Measurements from ENCODE around the gene NCKIPSD. TPM values are rescaled to one million over a fixed set of nuclear protein-coding genes. Genes with fewer than 3 reads are reported as not detected.
"Not testable (repeated sequence)": the region's sequence is repeated elsewhere in the genome, so short reads cannot be mapped to it uniquely, and the experiment has no call there.

Gene NCKIPSD
- 9.2 and 9.7 TPM in 2 replicates for total RNA-seq

GRCh38 chr3:48685603-48686511, at the start of gene NCKIPSD:
TSS of gene NCKIPSD (minus strand) at chr3:48685915. CDS start at chr3:48685807, 108 bp downstream.
- Mint-ChIP-seq H3K4me3 (peak within 1 kb of the TSS; percentile 90), H3K36me3 (ENCODE audit: low read depth) (peaks cover 57% of the 10 kb centered on the region), H3K27me3 (no peaks in the 10 kb centered on the region), H3K9me3 (no peaks in the 10 kb centered on the region), H3K27ac (peak within 1 kb of the TSS; percentile 86), H3K4me1 (peaks cover 30% of the 10 kb centered on the region)
- ChIA-PET POLR2A (interaction anchor here (0.6 to 1.3 kb wide), 3 partner anchors 20 to 75 kb away, joined by 3 to 7 read pairs (median 5); no protein-coding TSS in a partner anchor), CTCF (interaction anchor here (1.0 to 1.5 kb wide), 4 partner anchors 12 to 285 kb away, joined by 3 to 6 read pairs (median 4); no protein-coding TSS in a partner anchor)
- DNase-seq = peak; percentile 94
- ATAC-seq (ENCODE audit: low read depth) = peak; percentile 92
- intact Hi-C loops (cut with micrococcal nuclease) = loop anchor here (1.0 to 10.0 kb wide), 11 partner anchors 21 to 411 kb away; partner anchors contain the start of genes ARIH2, IP6K2, PRKAR2A and SLC26A6
- peak; percentile 24 for TF ChIP-seq CTCF (IDR thresholded peaks at IDR 0.05)

- H3K27me3 Mint-ChIP-seq; H3K4me3 Mint-ChIP-seq; ATAC-seq (ENCODE audit: low read depth); H3K27ac Mint-ChIP-seq; H3K9me3 Mint-ChIP-seq; DNase-seq; H3K36me3 Mint-ChIP-seq (ENCODE audit: low read depth); H3K4me1 Mint-ChIP-seq; POLR2A ChIA-PET: not testable (repeated sequence)
- CTCF ChIA-PET = interaction anchor here (1.2 kb wide), 1 partner anchor 217 kb away, joined by 5 read pairs; no protein-coding TSS in a partner anchor
- intact Hi-C loops (cut with micrococcal nuclease) = loop anchor here (10.0 kb wide), 1 partner anchor 420 kb away; no protein-coding TSS in a partner anchor
These were observed 49.5 kb upstream of the NCKIPSD start for GRCh38 chr3:48735075-48735767.

GRCh38 chr3:48734541-48734940, 48.8 kb upstream of the NCKIPSD start:
- H3K27ac Mint-ChIP-seq; H3K4me3 Mint-ChIP-seq; H3K4me1 Mint-ChIP-seq; H3K27me3 Mint-ChIP-seq; DNase-seq; H3K36me3 Mint-ChIP-seq (ENCODE audit: low read depth); H3K9me3 Mint-ChIP-seq; POLR2A ChIA-PET; CTCF ChIA-PET; ATAC-seq (ENCODE audit: low read depth): not testable (repeated sequence)
- intact Hi-C loops (cut with micrococcal nuclease) = loop anchor here (10.0 kb wide), 1 partner anchor 420 kb away; no protein-coding TSS in a partner anchor

- ATAC-seq (ENCODE audit: low read depth); CTCF ChIA-PET; H3K27ac Mint-ChIP-seq: not testable (repeated sequence)
These were observed 48.2 kb upstream of the NCKIPSD start for GRCh38 chr3:48733752-48734518.

GRCh38 chr3:48727511-48727910, 41.8 kb upstream of the NCKIPSD start:
- Mint-ChIP-seq H3K4me1 (no peaks in the 10 kb centered on the region), H3K9me3 (no peaks in the 10 kb centered on the region), H3K4me3 (no peak overlapping the region), H3K27me3 (peaks cover 4% of the 10 kb centered on the region), H3K27ac (no peak overlapping the region), H3K36me3 (ENCODE audit: low read depth) (no peaks in the 10 kb centered on the region)
- DNase-seq = no peak
- ChIA-PET POLR2A (no interaction called here), CTCF (interaction anchor here (0.9 kb wide), 1 partner anchor 12 kb away, joined by 4 read pairs; no protein-coding TSS in a partner anchor)
- intact Hi-C loops (cut with micrococcal nuclease) = no loop called here
- no peak for TF ChIP-seq CTCF (IDR thresholded peaks at IDR 0.05)
- no peak for ATAC-seq (ENCODE audit: low read depth)

More at GRCh38 chr3:48733752-48734518, 48.2 kb upstream of the NCKIPSD start:
- H3K4me1 Mint-ChIP-seq; POLR2A ChIA-PET; H3K27me3 Mint-ChIP-seq; H3K4me3 Mint-ChIP-seq; H3K9me3 Mint-ChIP-seq; DNase-seq; H3K36me3 Mint-ChIP-seq (ENCODE audit: low read depth): not testable (repeated sequence)
- intact Hi-C loops (cut with micrococcal nuclease) = loop anchor here (10.0 kb wide), 1 partner anchor 421 kb away; no protein-coding TSS in a partner anchor

- H3K4me3 Mint-ChIP-seq; H3K36me3 Mint-ChIP-seq (ENCODE audit: low read depth); intact Hi-C loops (cut with micrococcal nuclease); DNase-seq; H3K27ac Mint-ChIP-seq; H3K27me3 Mint-ChIP-seq; ATAC-seq (ENCODE audit: low read depth); H3K4me1 Mint-ChIP-seq; H3K9me3 Mint-ChIP-seq; POLR2A ChIA-PET: not testable (repeated sequence)
- CTCF ChIA-PET = interaction anchor here (1.0 kb wide), 1 partner anchor 12 kb away, joined by 4 read pairs; no protein-coding TSS in a partner anchor
These were observed 39.6 kb upstream of the NCKIPSD start for GRCh38 chr3:48725185-48725855.

Data from activated B cell treated with CpG ODN at 0.5 μM for 24 hours (primary cell).